Endothelial cell (in vitro differentiated cells): ENCODE measurements around the gene HS2ST1. TPM values are rescaled to one million over a fixed set of nuclear protein-coding genes. Genes with fewer than 3 reads are reported as not detected.

Experiments used
- DNase-seq: peaks from one replicate; pipeline ENCODE4 v3.0.0; 2021; ENCODE audit warnings: low spot score
- H3K27ac Mint-ChIP-seq: one replicate; pipeline ENCODE4 v1.8.0; 2021; ENCODE audit warnings: mixed read lengths, inconsistent platforms; ENCODE audit not compliant: unreplicated experiment
- H3K27me3 Mint-ChIP-seq: one replicate; pipeline ENCODE4 v1.8.0; 2021; ENCODE audit warnings: mild to moderate bottlenecking, moderate library complexity, mixed read lengths, inconsistent platforms; ENCODE audit not compliant: unreplicated experiment
- H3K36me3 Mint-ChIP-seq: one replicate; pipeline ENCODE4 v1.8.0; 2021; ENCODE audit warnings: mild to moderate bottlenecking, low read depth, mixed read lengths, inconsistent platforms; ENCODE audit not compliant: unreplicated experiment
- H3K4me1 Mint-ChIP-seq: one replicate; pipeline ENCODE4 v1.8.0; 2021; ENCODE audit warnings: mild to moderate bottlenecking, mixed read lengths, inconsistent platforms; ENCODE audit not compliant: unreplicated experiment
- H3K4me3 Mint-ChIP-seq: one replicate; pipeline ENCODE4 v1.8.0; 2021; ENCODE audit warnings: mild to moderate bottlenecking, mixed read lengths, inconsistent platforms; ENCODE audit not compliant: unreplicated experiment
- H3K9me3 Mint-ChIP-seq: one replicate; pipeline ENCODE4 v1.8.0; 2021; ENCODE audit warnings: mixed read lengths, inconsistent platforms; ENCODE audit not compliant: unreplicated experiment
- CTCF ChIP-seq: fragments of 200-600 bp; sonication (generic); IDR thresholded peaks from one replicate; pipeline ENCODE4 v1.5.0; 2021; ENCODE audit warnings: antibody characterized with exemption; ENCODE audit not compliant: unreplicated experiment
- total RNA-seq: library from RNA; stranded (reverse); fragmentation: NEBNext Ultra II Directional; extraction: Animal tissue kit (Norgen Biotek cat#: 25700); gene quantifications from one replicate; pipeline ENCODE4 v1.2.1, GENCODE V29; 2021; ENCODE audit not compliant: unreplicated experiment

Gene HS2ST1
- total RNA-seq, 1 donor from 2014 or later: 22.1 TPM

GRCh38 chr1:87094238-87094637 lies 179.8 kb downstream of the HS2ST1 start:
- DNase-seq: no peak
- Mint-ChIP-seq H3K27ac (no peak overlapping the region), H3K4me3 (no peak overlapping the region), H3K4me1 (no peaks in the 10 kb centered on the region), H3K9me3 (no peaks in the 10 kb centered on the region), H3K27me3 (no peaks in the 10 kb centered on the region), H3K36me3 (no peaks in the 10 kb centered on the region)
- no peak for TF ChIP-seq CTCF

DNA sequence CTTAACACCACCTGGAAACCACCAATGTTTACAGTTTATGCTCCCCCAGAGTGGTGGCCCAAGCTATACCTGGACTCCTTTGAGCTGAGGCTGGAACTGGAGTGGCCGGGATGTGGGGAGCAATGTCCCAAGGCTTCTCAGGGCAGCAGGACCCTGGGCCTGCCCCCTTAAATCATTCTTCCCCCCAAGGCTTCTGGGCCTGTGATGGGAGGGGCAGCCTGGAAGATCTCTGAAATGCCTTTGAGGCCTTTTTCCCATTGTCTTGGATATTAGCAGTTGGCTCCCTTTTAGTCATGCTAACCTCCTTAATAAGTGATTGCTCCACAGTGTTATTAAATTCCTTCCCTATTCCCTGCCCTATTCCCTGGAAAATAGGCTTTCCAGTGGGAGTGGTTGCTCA lies 185.8 kb downstream of the HS2ST1 start:
- Mint-ChIP-seq H3K27ac (no peak overlapping the region), H3K27me3 (peaks cover 2% of the 10 kb centered on the region), H3K36me3 (peaks cover 9% of the 10 kb centered on the region), H3K9me3 (no peaks in the 10 kb centered on the region), H3K4me3 (no peak overlapping the region), H3K4me1 (no peaks in the 10 kb centered on the region)
- no peak for TF ChIP-seq CTCF
- DNase-seq: no peak

GRCh38 chr1:87103074-87103473 lies 188.6 kb downstream of the HS2ST1 start:
- TF ChIP-seq CTCF: no peak
- no peaks in the 10 kb centered on the region for H3K9me3 Mint-ChIP-seq
- H3K27me3 Mint-ChIP-seq: peaks cover 2% of the 10 kb centered on the region
- no peaks in the 10 kb centered on the region for H3K4me1 Mint-ChIP-seq
- H3K36me3 Mint-ChIP-seq: peaks cover 9% of the 10 kb centered on the region
- no peak overlapping the region for H3K4me3 Mint-ChIP-seq
- DNase-seq: no peak
- no peak overlapping the region for H3K27ac Mint-ChIP-seq

GRCh38 chr1:87104140-87104539 lies 189.7 kb downstream of the HS2ST1 start:
- no peaks in the 10 kb centered on the region for H3K9me3 Mint-ChIP-seq
- H3K27ac Mint-ChIP-seq: no peak overlapping the region
- peaks cover 9% of the 10 kb centered on the region for H3K36me3 Mint-ChIP-seq

DNA sequence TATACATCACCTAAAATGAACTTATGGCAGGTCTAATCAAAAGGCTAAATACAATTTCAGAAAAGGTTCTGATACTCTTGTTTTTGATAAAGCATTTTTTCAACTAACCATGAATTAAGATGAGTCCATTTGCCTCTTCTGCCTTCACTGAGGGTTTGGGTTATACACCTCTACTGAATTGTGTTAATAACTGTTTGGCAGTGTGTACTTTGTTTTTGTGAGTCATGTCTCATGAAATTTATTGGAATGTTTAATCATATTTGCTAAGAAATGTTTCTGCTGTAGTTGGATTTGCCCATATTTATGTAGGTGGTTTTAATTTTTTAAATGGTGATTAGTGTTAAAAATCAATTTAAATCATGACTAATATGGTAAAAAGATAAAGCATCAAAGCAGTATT lies 190.5 kb downstream of the HS2ST1 start:
- no peak overlapping the region for H3K4me3 Mint-ChIP-seq

More at GRCh38 chr1:87104140-87104539, 189.7 kb downstream of the HS2ST1 start:
- no peak for DNase-seq
- TF ChIP-seq CTCF: no peak
- Mint-ChIP-seq H3K27me3 (peaks cover 2% of the 10 kb centered on the region), H3K4me3 (no peak overlapping the region), H3K4me1 (no peaks in the 10 kb centered on the region)

More for the DNA sequence above, 190.5 kb downstream of the HS2ST1 start:
- peaks cover 9% of the 10 kb centered on the region for H3K36me3 Mint-ChIP-seq
- no peak for TF ChIP-seq CTCF
- H3K4me1 Mint-ChIP-seq: no peaks in the 10 kb centered on the region
- H3K9me3 Mint-ChIP-seq: no peaks in the 10 kb centered on the region
- no peak for DNase-seq
- H3K27me3 Mint-ChIP-seq: peaks cover 2% of the 10 kb centered on the region
- H3K27ac Mint-ChIP-seq: no peak overlapping the region
